Omental fat pad (tissue), 4 donors: ENCODE data around the gene GNB2. TPM values are rescaled to one million over a fixed set of nuclear protein-coding genes. Genes with fewer than 3 reads are reported as not detected.

ENCODE experiments used
- ATAC-seq: fragments of 150-250 bp; one replicate; pipeline ENCODE4 v1.9.1; 2016; ENCODE audit warnings: mild to moderate bottlenecking, moderate library complexity; ENCODE audit not compliant: low FRiP score
- DNase-seq: peaks from one replicate; pipeline ENCODE4 v3.0.0-alpha.2; 2019; ENCODE audit warnings: low spot score
- CTCF ChIP-seq, 3 donors: fragments of 450-650 bp; IDR thresholded peaks; one replicate each; pipeline ENCODE4 v1.5.1; 2016 to 2017; ENCODE audit warnings: antibody characterized with exemption in 3 of 3, mild to moderate bottlenecking in 3 of 3, moderate library complexity in 2 of 3
- total RNA-seq, 4 donors: library from RNA; depleted of rRNA; stranded (reverse); fragments of >200 nt; gene quantifications; one replicate each; pipeline ENCODE4 v1.1.0, GENCODE V29; 2016

The GNB2 gene
- total RNA-seq, 4 donors from 2014 or later: 145 to 245 (median 203) TPM

DNA sequence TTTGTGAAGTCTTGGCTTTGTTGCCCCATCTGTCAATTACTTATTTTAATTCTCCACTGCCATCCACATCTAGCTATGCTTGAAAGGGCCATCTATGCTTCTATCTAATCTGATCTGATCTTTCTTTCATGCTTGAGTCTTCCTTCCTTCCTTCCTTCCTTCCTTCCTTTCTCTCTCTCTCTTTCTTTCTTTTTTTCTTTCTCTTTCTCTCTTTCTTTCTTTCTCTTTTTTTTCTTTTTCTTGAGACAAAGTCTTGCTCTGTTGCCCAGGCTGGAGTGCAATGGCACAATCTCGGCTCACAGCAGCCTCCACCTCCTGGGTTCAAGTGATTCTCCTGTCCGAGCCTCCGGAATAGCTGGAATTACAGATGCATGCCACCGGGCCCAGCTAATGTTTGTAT lies 43.5 kb upstream of the GNB2 start:
- no peak for TF ChIP-seq CTCF (IDR thresholded peaks at IDR 0.05)
- DNase-seq (no peak), ATAC-seq (no peak)

DNA sequence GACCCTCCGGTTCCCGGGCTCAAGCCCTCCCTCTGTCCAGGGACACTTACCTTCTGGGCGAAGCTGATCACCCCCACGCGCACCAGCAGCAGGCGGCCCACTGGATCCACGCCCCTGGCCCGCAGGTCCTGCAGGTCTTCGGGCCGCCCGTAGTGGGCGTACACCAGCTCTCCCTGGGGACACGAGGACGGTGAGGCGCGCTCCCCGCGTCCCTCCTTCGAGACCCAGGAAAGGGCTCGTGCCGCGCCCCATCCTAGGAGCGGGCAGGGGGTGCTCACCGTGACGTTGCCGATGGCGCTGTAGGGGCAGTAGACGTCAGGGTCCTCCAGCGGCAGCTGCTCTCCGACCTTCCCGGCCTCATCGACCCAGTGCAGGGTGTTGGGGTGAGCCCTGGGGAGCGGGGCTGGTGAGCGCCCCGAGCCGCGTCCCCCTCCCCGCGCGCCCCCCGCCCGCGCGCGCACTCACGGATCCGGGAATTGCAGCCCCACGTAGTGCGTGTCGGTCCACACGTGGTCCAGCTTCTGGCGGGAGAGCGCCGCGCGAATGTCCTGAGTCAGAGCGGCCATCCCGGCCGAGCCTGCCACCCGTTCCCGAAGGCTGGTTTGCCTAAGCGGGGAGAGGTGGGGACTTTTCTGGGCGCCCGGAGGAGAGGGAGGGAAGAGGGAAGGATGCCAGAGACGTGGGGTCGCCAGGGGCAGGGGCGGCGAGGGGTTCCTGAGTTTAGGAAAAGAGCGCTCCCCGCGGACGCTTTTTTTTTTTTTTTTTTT lies 40.4 kb upstream of the GNB2 start:
- DNase-seq: no peak
- ATAC-seq: peak; percentile 52
- no peak for TF ChIP-seq CTCF (IDR thresholded peaks at IDR 0.05)

GRCh38 chr7:100639995-100640516 lies 33.5 kb upstream of the GNB2 start:
- no peak for TF ChIP-seq CTCF (IDR thresholded peaks at IDR 0.05)
- ATAC-seq (no peak), DNase-seq (no peak)

DNA sequence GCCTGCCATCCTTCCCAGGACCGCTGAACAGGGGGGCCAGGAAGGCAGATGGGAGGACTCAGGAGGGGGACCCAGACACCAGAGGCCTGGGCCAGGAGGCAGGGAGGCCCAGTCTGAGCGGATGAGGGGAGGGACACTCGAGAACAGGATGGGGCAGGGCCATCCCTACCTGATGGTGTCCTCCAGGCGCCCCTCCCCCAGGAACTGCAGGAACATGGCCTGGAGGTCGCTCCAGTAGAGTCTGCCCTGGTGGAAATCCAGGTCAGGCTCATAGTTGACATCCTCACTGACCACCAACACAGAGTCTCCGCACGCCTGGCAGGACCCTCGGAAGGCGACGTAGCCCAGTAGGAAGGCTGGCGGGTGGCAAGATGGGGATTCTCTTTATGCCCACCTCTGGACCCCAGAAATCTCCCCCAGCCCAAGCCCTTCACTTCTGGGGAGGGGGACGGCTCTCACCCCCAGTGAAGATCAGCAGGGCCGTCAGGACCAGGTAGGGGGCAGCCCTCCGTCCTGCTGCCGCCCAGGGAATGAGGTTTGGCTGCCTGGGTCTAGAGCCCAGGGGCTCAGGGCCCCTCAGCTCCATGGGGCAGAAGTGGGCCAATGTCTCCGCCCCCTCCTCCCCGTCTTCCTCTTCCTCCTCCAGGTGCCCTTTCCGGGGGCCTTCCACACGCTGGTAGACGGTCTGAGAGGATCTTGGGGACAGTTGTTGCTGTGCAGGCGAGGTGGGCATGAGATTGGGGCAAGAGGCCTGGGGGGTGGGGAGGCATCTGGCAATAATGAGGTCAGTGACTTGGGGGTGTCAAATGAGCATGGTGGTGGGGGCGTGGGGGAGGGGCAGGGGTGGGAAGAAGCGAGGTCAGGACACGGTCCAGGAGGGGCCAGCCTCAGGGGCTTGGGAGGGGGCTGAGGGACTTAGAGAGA lies 32.8 kb upstream of the GNB2 start:
- DNase-seq (no peak), ATAC-seq (no peak)
- no peak for TF ChIP-seq CTCF (IDR thresholded peaks at IDR 0.05)

- DNase-seq: no peak
- no peak for ATAC-seq
- TF ChIP-seq CTCF (IDR thresholded peaks at IDR 0.05): no peak
Observed at GRCh38 chr7:100641463-100641859, 32.1 kb upstream of the GNB2 start, which contains the start of gene TFR2. TFR2 (minus strand) TSS chr7:100641552; CDS start chr7:100641509, 43 bp downstream.

DNA sequence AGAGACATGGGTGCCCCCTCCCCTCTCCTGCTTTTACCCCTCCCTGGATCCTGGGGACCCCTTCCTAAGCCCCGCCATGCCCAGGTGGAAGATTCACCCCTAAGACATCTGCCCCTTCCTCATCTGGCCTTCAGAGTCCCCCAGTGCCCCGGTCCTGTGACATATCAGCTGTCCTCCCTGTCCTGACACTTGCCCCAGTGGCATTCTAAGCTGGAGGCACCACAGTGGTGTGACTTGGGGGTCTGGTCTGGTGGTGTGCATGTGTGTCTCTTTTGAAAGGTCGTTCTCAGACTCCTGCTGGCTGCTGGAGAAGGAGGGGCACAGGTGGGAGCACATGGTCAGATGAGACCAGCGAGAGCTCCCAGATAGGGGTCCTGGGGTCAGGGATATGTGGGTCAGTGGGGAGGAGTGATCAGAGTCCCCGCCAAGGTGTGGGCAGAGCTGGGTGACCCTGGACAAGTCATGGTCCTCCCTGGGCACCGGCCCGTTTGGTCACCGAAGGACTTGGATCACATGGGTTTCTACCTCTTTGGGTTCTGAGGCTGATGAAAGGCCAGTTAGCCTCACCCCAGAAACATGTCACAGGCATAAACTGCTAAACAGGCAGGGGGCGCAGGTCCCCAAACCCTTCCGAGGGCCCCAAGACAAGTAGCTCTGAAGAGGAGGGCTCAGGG lies 31.5 kb upstream of the GNB2 start:
- no peak for ATAC-seq
- no peak for DNase-seq
- TF ChIP-seq CTCF (IDR thresholded peaks at IDR 0.05): no peak
